Activated T-cell treated with anti-CD3 and anti-CD28 coated beads for 24 hours (primary cell): Measurements from ENCODE around the gene NBPF3.
"Not testable (repeated sequence)": the region's sequence is repeated elsewhere in the genome, so short reads cannot be mapped to it uniquely, and the experiment has no call there.

Experiments
- DNase-seq: peaks from one replicate; pipeline ENCODE4 v3.0.0-alpha.2; 2020; ENCODE audit warnings: low read depth

NBPF3 gene

DNA sequence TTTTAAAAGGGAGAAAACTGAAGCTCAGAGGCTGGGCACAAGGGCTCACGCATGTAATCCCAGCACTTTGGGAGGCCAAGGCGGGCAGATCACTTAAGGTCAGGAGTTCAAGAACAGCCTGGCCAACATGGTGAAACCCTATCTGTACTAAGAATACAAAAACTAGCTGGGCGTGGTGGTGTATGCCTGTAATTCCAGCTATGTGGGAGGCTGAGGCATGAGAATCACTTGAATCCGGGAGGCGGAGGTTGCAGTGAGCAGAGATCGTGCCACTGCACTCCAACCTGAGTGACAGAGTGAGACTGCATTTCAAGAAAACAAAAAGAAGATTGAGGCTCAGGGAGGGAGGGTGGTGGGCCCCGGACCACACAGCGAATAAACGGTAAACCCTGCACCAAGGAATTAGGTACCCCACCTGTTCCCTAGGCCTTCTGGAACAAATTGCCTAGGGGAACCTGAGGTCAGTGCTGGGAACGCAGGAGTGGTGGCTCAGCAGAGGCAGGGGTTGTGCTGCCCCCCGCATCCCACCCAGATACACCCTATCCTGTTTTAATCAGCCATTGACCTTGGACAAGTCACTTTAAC, 79.6 kb downstream of the NBPF3 start:
- DNase-seq: not testable (repeated sequence)

DNA sequence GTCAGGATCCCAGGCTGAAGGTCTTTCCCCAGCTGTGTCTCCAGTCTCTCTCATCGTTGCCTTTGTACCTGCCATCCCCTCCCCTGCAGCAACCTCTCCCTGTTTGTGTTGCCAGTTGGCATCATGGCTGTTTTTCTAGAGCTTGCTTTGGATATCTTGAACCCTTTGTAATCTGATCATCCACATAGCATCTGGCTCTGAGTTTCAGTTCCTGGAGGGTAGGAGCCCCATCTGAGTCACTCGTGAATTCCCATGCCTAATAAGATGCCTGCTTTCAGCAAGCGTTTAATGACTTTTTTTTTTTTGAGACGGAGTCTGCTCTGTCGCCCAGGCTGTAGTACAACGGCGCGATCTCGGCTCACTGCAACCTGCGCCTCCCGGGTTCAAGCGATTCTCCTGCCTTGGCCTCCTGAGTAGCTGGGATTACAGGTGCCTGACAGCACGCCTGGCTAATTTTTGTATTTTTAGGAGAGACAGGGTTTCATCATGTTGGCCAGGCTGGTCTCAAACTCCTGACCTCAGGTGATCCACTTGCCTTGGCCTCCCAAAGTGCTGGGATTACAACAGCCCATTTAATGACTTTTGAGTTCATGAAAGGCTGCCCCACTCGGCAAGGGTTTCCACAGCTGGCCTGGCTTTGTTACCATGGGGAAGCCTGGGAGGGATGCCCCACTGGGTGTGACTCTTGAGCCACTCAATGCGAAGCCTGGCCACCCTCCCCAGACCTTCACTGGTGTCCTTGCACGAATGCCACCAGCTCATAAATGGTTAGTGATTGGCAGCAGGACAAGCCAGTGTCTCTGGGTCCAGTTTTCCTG, 81.2 kb downstream of the NBPF3 start:
- no peak for DNase-seq

DNA sequence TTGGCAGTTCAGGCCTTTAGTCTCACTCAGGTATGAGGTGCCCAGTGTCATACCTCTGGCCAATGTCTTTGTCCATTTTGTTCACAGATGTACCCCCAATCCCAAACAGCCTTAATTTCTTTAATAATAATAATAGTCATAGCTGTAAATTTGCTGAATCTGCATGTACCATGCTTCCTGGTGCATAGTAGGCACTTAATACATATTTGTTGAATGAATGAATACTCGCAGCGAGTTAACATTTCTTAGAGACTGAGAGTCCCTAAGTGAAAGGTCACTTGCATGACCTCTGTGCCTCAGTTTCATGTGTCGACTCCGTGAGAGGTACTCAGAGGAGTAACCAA, 81.8 kb downstream of the NBPF3 start:
- no peak for DNase-seq

GRCh38 chr1:21522525-21523038, 82.6 kb downstream of the NBPF3 start:
- no peak for DNase-seq

DNA sequence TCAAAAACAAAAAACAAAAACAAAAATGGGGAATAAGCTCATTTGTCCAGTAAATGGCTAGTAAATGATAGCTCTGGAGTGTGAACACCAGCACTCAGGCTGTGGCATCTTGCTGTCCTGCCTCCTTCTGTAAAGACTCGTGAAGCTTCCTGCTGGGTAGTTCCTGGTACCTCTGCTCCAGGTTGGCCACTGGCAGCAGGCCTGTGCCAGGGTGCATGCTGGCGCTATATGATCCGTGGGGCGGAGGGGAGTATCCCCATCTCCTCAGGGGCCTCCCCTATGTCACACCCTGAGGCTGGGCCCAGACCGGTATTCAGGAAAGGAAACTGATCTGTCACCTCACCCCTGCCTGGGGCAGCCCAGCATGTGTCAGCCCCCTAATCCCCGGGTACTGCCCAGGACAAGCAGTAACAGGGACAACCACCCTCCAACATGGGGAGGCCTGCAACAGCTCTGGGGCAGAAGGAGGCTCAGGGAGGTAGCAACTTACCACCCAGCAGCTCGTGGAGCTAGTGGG, 83.4 kb downstream of the NBPF3 start:
- DNase-seq: no peak

DNA sequence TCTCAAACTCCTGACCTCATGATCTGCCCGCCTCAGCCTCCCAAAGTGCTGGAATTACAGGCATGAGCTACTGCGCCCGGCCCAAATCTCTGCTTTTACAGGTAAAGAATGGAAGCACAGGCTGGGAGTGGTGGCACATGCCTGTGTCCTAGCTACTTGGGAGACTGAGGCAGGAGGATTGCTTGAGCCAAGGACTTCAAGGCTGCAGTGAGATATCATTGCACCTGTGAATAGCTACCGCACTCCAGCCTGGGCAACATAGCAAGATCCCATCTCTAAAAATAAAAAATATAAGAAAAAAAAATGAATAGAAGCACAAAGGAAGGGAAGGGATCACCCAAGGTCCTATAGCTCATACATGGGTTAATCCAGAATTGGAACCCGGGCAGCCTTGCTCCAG, 84.3 kb downstream of the NBPF3 start:
- DNase-seq: no peak

- no peak for DNase-seq
These were observed 84.9 kb downstream of the NBPF3 start for GRCh38 chr1:21524686-21525339.

- DNase-seq: no peak
These were observed 85.4 kb downstream of the NBPF3 start for GRCh38 chr1:21525340-21525717.

GRCh38 chr1:21526441-21526840, 86.5 kb downstream of the NBPF3 start:
- no peak for DNase-seq

GRCh38 chr1:21530368-21531016, 90.6 kb downstream of the NBPF3 start:
- DNase-seq: no peak

DNA sequence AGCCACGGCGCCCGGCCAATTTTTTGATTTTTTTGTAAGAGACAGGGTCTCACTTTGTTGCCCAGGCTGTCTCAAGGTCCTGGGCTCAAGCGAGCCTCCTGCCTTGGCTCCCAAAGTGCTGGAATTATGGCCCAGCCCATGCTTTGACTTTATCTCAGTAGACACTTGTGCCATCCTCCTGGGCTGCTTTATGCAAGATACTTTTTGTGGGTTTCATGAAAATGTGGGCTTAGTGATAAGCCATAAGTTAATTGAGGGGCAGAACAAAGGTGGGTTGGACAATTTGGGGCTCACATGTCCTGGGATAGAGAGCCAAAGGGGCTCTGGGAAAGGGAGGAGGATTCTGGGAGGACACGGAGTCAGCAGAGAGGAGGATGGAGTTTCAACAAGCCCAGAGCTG, 91.3 kb downstream of the NBPF3 start:
- no peak for DNase-seq

DNA sequence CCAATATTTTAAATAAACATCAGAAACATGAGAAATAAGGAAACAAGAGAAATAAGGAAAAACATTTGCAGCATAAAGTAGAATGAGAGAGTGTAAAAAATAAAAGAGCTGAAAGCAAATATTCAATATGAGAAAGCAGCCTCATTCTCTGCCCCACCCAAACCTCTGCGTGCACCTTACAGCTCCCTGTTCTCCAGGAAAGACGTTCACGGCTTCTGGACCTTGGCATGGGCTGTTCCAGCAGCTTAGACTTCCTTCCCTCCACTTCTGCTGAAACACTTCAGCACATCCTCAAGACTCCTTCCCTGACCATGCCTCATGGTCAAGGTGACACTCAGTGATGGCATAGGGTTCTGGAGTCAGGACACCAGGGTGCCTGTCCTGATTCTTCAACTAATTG, 92.6 kb downstream of the NBPF3 start:
- no peak for DNase-seq

DNA sequence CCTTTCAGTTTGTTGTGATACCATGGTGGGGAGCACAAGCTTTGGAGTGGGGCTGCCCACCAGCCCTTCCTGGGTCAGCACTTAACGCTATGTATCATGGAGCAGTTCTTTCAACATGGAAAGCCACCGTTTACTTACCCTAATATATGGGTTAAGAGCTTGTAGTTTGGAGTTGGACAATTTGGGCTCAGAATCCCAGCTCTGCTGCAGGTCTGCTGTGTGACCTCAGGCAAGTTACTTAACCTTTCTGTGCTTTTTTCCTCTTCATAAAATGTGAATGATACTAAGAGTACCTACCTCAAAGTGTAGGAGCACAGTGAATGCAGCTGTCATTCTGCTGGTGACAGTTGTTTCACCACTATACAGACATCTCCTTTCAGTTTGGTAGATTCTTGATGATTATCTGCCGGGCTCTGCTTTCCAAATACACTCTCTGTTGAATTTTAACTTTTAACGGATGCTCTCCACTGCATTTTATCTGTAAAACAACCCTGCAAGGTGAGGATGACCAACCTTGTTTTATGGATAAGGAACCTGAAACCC, 93.1 kb downstream of the NBPF3 start:
- no peak for DNase-seq

- no peak for DNase-seq
These were observed 94.2 kb downstream of the NBPF3 start for GRCh38 chr1:21534146-21534545.
